Vein endothelial cell (primary cell): ENCODE measurements around the gene SLC17A7. TPM values are rescaled to one million over a fixed set of nuclear protein-coding genes. Genes with fewer than 3 reads are reported as not detected.

Experiments
- small RNA-seq: library from RNA; depleted of rRNA; stranded (forward); fragments of <200 nt; gene quantifications from one replicate; pipeline ENCODE3, GENCODE V24; 2012
- total RNA-seq: library from RNA; depleted of rRNA; stranded (reverse); fragments of >200 nt; gene quantifications from 2 replicates; pipeline ENCODE4 v1.2.3, GENCODE V29; 2012

The SLC17A7 gene
- not detected in 2 replicates for total RNA-seq

DNA sequence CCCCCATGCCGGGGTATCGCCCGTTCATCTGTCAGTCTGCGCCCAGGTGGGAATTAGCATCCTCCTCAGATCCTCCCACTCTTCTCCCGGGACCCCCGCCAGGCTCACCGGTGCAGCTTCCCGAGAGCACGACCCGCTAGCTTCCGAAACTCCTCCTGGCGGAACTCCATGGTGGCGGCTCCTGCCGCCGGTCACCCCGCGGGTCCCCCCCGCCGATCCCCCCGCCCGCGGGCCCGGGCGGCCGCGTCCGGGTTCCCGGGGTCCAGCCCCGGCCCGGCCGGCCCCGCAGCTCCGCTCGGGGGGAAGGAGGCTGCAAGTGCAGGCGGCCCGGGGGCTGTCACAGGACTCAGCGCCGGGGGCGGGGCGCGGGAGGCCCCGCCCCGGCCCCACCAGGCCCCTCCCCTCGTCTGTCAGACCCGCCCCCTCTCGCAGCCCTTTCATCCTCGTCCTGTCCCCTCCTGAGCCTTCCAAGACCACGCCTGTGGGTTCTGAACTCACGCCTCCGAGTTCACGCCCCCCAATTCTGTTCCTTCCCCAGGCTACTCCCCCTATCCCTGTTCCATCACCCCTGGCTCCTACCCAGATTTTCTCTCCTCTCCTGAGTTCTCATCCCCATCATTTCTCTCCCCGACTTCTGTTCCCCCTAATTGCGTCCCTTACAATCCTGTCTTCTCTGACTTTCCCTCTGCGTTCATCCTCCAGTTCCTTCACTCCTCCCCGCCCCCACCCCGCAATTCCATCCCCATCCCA is at the start of gene SLC17A7:
TSS of gene SLC17A7 (minus strand) at position 318 of the 750 bp plus-strand sequence. CDS start at position 170, 148 bp downstream.

DNA sequence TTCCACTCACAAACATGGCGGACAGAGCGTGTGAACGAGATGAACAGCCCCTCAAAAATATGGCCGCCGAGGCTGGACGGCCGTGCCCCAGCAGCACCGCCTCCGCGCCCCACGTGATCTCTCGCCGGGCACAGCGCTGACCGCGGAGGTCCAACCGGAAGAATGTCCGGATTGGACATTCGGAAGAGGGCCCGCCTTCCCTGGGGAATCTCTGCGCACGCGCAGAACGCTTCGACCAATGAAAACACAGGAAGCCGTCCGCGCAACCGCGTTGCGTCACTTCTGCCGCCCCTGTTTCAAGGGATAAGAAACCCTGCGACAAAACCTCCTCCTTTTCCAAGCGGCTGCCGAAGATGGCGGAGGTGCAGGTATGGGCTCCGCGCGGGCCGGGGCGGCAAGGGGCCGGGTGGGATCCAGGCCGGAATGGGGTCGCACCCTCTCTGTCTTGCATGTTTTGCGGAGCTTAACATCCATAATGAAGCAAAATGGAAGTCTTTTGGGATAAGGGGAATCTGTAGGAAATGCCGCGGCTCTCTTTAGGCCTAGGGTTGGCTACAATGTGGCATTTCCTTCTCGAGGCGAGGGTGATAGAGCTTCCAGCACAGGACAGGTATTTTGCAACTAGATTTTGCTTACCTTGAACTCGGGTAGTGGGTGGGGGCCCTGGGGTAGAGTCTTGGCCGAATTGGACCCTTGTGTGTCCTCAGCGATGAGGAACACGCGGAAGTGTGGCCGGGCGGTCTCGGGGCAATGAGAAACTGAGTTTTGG is 46.1 kb upstream of the SLC17A7 start, which contains the start of gene RPL13A:
TSS of gene RPL13A (plus strand) at position 332 of the 769 bp plus-strand sequence. CDS start at position 354, 22 bp downstream.

DNA sequence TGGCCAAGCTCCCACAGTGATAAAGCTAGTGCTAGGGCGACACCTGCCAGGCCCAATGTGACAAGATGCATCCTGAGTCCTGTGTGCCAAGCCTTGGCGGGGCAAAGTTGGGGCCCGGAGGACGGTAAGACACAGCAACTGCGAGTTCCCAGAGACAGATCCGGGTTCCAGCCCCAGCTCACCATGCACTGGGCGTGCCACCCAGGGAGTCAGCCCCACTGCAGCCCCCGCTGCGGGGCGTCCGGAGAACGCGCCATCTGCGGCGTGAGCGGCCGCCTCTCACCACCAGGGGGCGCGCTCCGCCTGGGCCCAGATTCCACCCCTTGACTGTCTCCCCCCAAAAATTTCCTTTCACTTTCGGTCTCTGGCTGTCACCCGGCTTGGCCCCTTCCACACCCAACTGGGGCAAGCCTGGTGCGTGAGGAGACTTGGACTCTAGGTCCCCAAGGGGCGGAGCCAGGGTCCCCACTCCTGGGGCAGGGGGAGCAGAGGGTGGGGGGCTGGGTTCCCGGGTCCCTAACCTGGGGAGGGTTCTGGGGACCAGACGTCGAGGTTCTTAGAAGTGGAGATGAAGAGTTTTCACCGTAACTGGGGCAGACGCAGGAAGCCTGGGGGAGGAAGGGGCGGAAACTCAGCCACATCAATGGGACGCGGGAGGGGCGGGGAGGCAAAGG is 32.7 kb upstream of the SLC17A7 start, which contains the start of gene FLT3LG:
TSS of gene FLT3LG (plus strand) at position 348 of the 674 bp plus-strand sequence. CDS start 425 bp downstream, outside the sequence.

DNA sequence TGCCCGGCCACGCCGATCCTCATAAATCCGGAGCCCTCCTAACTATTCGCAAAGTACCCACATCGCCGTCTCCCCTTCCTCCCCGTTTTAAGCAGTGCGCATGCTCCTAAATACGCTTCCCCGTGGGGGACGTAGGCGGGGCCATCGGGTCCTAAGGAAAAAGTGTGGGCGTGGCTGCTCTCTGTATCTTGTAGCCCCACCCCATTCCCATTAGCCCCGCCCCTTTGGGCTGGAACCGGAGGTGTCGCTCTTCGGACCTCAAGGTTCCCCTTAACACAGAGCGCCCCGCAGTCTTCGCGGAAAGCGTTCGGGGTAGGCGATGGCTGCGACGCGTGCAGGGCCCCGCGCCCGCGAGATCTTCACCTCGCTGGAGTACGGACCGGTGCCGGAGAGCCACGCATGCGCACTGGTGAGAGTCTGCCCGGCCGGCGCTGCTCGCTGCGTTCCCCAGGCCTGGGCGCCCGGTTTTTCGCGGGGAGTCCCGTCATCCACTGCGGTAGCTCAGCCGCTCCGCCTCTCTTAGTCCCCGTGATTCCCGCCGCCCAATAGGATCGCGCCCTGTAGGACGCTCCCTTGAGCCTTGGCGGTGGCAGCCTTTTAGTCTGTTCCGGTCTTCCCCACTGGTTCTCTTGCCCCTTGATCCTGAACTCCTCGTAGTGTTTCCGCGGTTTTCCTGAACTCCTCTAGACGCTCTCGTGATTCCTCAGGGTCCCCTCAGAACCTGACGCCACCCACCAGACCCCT is 11.9 kb upstream of the SLC17A7 start, which contains the start of gene ALDH16A1:
TSS of gene ALDH16A1 (plus strand) at position 213 of the 744 bp plus-strand sequence. CDS start at position 320, 107 bp downstream.

DNA sequence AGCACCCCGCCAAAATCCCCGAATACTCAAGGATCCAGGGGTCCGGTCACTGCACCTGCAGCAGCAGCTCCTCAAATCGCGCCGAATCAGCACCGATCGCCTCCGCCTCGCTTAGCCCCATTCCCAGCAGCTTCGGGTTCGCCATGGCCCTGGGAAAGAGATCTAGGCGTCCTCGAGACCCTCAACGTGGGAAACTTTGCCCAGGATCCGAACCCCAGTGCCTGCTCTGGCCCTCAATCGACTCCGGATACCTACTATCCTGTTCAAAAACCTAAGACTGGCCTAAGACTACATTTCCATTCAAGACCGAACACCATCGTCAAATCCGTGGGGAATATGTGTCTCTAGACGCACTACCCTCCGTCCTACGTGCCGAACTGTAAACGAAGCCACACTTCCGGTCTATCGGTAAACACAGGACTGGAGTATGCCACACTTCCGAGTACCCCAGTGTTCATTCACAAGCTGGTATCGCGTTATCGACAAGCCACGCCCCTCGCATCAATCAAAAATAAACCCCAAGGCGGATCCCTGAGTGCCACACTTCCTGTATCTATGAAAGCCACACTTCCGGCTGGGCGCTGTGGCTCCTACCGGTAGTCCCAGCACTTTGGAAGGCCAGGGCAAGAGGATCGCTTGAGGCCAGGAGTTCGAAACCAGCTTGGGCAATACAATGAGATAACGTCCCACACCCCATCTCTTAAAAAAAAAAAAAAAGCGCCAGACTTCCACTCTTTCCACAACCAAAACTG is 10.3 kb upstream of the SLC17A7 start, which contains the start of gene PIH1D1:
TSS of gene PIH1D1 (minus strand) at position 385 of the 752 bp plus-strand sequence. CDS start at position 145, 240 bp downstream.

DNA sequence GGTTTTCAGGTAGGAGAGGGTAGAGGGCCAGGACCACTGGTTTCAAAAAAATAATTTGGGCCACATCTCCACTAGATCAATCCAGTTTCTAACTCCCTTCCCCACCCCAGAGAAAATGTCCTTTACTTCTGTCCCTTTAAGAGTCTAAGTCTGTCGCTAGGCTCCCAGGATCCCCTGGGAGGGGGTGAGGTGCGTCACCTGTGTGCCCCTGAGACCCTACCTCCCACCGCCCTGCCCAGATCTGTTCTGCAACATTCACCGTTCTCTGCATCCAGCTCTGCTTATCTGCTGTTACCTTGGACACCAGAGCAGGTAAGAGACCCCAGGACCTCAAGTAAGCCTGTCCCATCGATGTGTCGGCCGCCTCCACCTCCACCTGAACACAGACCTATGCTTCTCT is 16.1 kb downstream of the SLC17A7 start, which contains the start of gene GFY:
TSS of gene GFY (plus strand) at position 211 of the 400 bp plus-strand sequence. CDS start 1,043 bp downstream, outside the sequence.

DNA sequence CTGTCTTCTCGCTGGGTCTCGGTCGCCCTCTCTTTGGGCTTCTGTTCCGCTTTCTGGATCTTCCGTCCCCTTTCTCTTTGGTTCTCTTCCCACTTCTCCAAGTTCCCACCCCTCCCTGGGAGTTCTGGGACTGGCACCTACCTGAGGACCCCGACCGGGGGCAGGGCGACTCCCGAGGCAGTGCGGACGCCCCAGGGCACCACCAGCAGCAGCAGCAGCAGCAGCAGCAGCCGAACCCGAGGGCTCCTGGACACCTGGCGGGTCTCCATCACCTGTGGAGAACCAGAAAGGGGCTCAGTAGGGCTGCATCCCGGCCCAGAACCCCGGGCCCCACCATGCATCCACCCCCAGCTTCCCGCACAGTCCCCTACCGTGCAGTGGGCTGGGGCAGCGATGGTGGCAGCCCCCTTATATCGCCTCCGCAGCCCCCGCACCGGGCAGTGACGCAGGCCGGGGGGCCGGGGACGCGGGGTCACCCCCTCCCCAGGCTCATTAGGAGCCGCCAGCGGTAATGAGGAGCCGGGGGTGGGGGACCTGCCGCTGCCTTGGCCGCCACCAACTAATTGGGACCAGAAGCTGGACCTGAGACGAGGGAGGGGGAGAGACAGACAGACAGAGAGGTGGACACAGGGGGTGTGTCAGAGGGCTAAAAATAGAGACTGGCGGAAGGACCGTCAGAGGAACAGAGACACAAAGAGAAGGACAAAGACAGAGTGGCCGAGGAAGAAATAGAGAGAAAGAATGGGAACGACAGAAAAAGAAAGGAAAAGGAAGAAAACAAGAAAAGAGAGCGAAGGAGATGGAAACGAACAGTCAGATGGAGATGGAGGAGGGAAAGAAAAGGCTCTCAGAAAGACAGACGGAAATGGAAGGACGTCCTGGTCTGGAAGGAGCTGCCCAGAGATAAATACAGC is 18.0 kb downstream of the SLC17A7 start, which contains the start of gene PTH2:
TSS of gene PTH2 (minus strand) at position 371 of the 914 bp plus-strand sequence. CDS start at position 269, 102 bp downstream.

DNA sequence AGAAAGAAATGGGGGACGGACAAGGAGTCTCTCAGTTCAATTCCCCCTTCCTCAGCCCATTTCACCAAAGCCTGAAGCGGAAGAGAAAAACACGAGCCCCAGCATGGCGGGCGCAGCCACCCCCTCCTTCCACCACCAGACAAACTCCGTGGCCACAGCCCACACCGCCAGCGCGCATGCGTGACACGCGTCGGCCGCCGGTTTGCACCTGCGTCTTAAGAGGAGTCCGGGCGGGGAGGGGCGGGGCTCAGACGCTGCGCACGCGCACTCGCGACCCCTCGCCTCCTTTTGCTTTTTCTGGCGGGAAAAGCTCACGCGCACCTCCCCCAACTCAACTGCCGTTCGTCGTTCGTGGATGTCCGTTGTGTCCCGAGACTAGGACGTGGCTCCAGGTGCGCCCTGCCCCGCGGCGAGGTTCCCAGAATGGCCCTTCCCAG is 53.4 kb downstream of the SLC17A7 start, which contains the start of gene KASH5:
TSS of gene KASH5 (plus strand) at position 314 of the 437 bp plus-strand sequence. CDS start 2,635 bp downstream, outside the sequence.

Small RNA genes within 50 kb of the gene (small RNA-seq; reads per million reads assigned to genes)
- gene SNORD32A (not detected), gene SNORD33 (not detected), gene SNORD34 (not detected), gene SNORD35A (not detected)

Other genes starting within 250 kb of the SLC17A7 start
- gene SLC6A16, start 116.3 kb downstream of the SLC17A7 start, total RNA-seq, result 0.96 and 0.98 TPM in 2 replicates
- gene CD37, start 106.1 kb downstream of the SLC17A7 start, total RNA-seq, result not detected in 2 replicates
- gene TEAD2, start 79.1 kb downstream of the SLC17A7 start, total RNA-seq, result 69.8 and 95.7 TPM in 2 replicates
- gene DKKL1, start 77.7 kb downstream of the SLC17A7 start, total RNA-seq, result 0.98 TPM in 1 of 2 replicates, not detected in the other
- gene KASH5, start 53.3 kb downstream of the SLC17A7 start, total RNA-seq, result not detected in 2 replicates
- gene PTH2, start 18.1 kb downstream of the SLC17A7 start, total RNA-seq, result not detected in 2 replicates
- not detected in 2 replicates for gene GFY, start 16.1 kb downstream of the SLC17A7 start, total RNA-seq
- gene PIH1D1, start 10.3 kb upstream of the SLC17A7 start, total RNA-seq, result 98.8 and 111 TPM in 2 replicates
- gene ALDH16A1, start 11.7 kb upstream of the SLC17A7 start, total RNA-seq, result 34.9 and 38.8 TPM in 2 replicates
- gene FLT3LG, start 32.7 kb upstream of the SLC17A7 start, total RNA-seq, result 1.7 and 3.3 TPM in 2 replicates
- 2,277 and 3,319 TPM in 2 replicates for gene RPL13A, start 46.1 kb upstream of the SLC17A7 start, total RNA-seq
- 3,071 and 4,093 TPM in 2 replicates for gene RPS11, start 54.9 kb upstream of the SLC17A7 start, total RNA-seq
- 88.0 and 140 TPM in 2 replicates for gene FCGRT, start 71.1 kb upstream of the SLC17A7 start, total RNA-seq
- 20.3 and 62.4 TPM in 2 replicates for gene RCN3, start 86.5 kb upstream of the SLC17A7 start, total RNA-seq
- gene NOSIP, start 139.0 kb upstream of the SLC17A7 start, total RNA-seq, result 171 and 222 TPM in 2 replicates
- gene PRRG2, start 139.8 kb upstream of the SLC17A7 start, total RNA-seq, result 6.5 and 8.5 TPM in 2 replicates
- 5.3 and 5.9 TPM in 2 replicates for gene PRR12, start 149.7 kb upstream of the SLC17A7 start, total RNA-seq
- gene RRAS, start 198.6 kb upstream of the SLC17A7 start, total RNA-seq, result 30.6 and 65.3 TPM in 2 replicates
- 19.4 and 35.6 TPM in 2 replicates for gene SCAF1, start 200.7 kb upstream of the SLC17A7 start, total RNA-seq
- gene IRF3, start 224.3 kb upstream of the SLC17A7 start, total RNA-seq, result 38.5 and 43.2 TPM in 2 replicates
- 9.4 and 9.5 TPM in 2 replicates for gene BCL2L12, start 224.4 kb upstream of the SLC17A7 start, total RNA-seq
- gene PRMT1, start 235.7 kb upstream of the SLC17A7 start, total RNA-seq, result 388 and 419 TPM in 2 replicates
- 0.98 and 1.9 TPM in 2 replicates for gene ADM5, start 248.1 kb upstream of the SLC17A7 start, total RNA-seq
- 22.9 and 25.0 TPM in 2 replicates for gene CPT1C, start 249.6 kb upstream of the SLC17A7 start, total RNA-seq